ENCODE measurements around the gene GMDS. TPM values are rescaled to one million over a fixed set of nuclear protein-coding genes. Genes with fewer than 3 reads are reported as not detected.

The GMDS gene
- total RNA-seq, 2 donors from 2014 or later = 25.4 to 29.5 TPM

DNA sequence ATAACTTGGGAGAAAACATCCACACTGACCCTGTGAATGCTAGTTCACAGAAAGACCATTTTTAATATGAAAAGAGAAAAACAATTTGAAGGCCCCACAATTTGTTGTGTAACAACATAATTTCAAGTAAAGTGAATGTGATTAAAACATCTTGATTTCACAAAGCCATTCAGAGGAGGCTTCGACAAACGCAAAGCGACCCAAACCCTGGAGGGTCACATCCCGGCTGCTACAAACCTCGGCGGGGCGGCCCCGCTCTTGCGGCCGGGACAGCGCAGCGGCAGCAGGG lies 621.7 kb downstream of the GMDS start:
- 10 to 12% methylated on average over 2 to 12 of the region's 12 CpGs for WGBS, 2 experiments (ENCODE audit: insufficient coverage in 1 of 2, insufficient read length in 1 of 2)
- Histone ChIP-seq H3K27ac (ENCODE audit: low read depth, low read length) (no peak overlapping the region), H3K9me3 (ENCODE audit: control insufficient read depth, low read length) (no peaks in the 10 kb centered on the region), H3K4me3 (ENCODE audit: low read length) (peak overlapping the region; percentile 78), H3K9ac (ENCODE audit: extremely low read depth, low read length, poor library complexity, severe bottlenecking) (no peak overlapping the region), H3K4me1 (ENCODE audit: control insufficient read depth, insufficient read depth, low read length) (peaks cover 18% of the 10 kb centered on the region), H3K27me3 (ENCODE audit: control insufficient read depth, insufficient read depth, low read length, poor library complexity, severe bottlenecking) (peaks cover 91% of the 10 kb centered on the region), H3K36me3 (ENCODE audit: control insufficient read depth, insufficient read depth, low read length) (no peaks in the 10 kb centered on the region)
- H3K27me3 Mint-ChIP-seq (ENCODE audit: insufficient read depth) = peaks cover 96% of the 10 kb centered on the region
- H3K36me3 Mint-ChIP-seq (ENCODE audit: low read depth) = peaks cover 12% of the 10 kb centered on the region
- no peak overlapping the region for H3K27ac Mint-ChIP-seq
- no peak for DNase-seq
- H3K4me3 Mint-ChIP-seq = peak overlapping the region; percentile 49
- peaks cover 15% of the 10 kb centered on the region for H3K4me1 Mint-ChIP-seq
- TF ChIP-seq, protein P1, sequence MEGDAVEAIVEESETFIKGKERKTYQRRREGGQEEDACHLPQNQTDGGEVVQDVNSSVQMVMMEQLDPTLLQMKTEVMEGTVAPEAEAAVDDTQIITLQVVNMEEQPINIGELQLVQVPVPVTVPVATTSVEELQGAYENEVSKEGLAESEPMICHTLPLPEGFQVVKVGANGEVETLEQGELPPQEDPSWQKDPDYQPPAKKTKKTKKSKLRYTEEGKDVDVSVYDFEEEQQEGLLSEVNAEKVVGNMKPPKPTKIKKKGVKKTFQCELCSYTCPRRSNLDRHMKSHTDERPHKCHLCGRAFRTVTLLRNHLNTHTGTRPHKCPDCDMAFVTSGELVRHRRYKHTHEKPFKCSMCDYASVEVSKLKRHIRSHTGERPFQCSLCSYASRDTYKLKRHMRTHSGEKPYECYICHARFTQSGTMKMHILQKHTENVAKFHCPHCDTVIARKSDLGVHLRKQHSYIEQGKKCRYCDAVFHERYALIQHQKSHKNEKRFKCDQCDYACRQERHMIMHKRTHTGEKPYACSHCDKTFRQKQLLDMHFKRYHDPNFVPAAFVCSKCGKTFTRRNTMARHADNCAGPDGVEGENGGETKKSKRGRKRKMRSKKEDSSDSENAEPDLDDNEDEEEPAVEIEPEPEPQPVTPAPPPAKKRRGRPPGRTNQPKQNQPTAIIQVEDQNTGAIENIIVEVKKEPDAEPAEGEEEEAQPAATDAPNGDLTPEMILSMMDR (conservative IDR thresholded peaks at IDR 0.05) = no peak
- no peaks in the 10 kb centered on the region for H3K9me3 Mint-ChIP-seq

DNA sequence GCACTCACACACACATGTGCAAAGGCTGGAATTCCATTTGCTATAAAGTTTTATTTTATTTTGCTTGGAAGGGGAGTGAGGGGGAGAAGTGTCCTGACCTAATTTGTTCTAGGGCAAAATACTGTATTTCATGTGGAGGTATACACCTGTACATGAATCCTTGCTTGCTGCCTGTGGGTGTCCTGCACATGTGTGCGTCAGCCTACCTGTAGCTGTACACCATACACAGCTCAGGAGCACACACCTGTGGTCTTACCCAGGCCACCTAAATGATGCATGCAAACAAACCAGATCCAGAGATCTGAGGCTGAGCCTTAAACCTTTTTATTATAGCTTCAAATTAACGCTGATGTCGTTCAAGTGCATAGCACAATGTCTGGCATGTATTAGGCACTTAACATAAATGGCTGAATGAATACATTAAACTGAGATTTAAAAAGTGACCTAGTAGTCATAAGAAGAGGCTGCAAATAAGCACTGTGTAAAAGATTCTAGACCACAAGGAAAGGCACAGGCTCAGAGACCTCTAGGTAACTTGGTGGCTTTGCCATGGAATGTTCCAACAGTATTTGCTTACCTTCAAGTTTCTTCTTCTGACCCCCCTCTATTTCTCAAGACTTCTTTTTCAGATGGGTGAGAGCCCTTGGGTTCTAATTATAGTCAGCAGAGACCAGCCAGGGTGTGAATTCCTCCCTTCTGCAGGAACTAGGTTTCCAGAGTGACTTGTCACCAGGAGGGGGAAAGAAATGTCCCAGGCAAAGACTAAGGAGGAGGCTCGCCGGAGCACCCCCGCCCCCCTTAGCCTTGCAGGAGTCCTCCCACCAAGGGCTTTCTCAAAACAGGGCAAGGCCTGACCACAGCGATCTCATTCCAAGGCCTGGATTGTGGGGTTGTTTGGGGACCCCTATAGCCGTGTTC lies 622.3 kb downstream of the GMDS start:
- Mint-ChIP-seq H3K27ac (no peak overlapping the region), H3K9me3 (no peaks in the 10 kb centered on the region), H3K27me3 (ENCODE audit: insufficient read depth) (peaks cover 97% of the 10 kb centered on the region), H3K36me3 (ENCODE audit: low read depth) (peaks cover 12% of the 10 kb centered on the region), H3K4me3 (peak overlapping the region; percentile 49), H3K4me1 (peaks cover 15% of the 10 kb centered on the region)
- Histone ChIP-seq H3K9ac (ENCODE audit: extremely low read depth, low read length, poor library complexity, severe bottlenecking) (no peak overlapping the region), H3K4me3 (ENCODE audit: low read length) (no peak overlapping the region), H3K27ac (ENCODE audit: low read depth, low read length) (no peak overlapping the region), H3K36me3 (ENCODE audit: control insufficient read depth, insufficient read depth, low read length) (no peaks in the 10 kb centered on the region), H3K9me3 (ENCODE audit: control insufficient read depth, low read length) (no peaks in the 10 kb centered on the region), H3K27me3 (ENCODE audit: control insufficient read depth, insufficient read depth, low read length, poor library complexity, severe bottlenecking) (peaks cover 95% of the 10 kb centered on the region), H3K4me1 (ENCODE audit: control insufficient read depth, insufficient read depth, low read length) (peaks cover 18% of the 10 kb centered on the region)
- TF ChIP-seq, protein P1 (conservative IDR thresholded peaks at IDR 0.05) = no peak
- DNase-seq = peak; percentile 78
- WGBS, 2 experiments (ENCODE audit: insufficient coverage in 1 of 2, insufficient read length in 1 of 2) = 44 to 85% methylated on average over 3 to 8 of the region's 8 CpGs

GRCh38 chr6:1622220-1622850 lies 623.1 kb downstream of the GMDS start:
- H3K36me3 ChIP-seq (ENCODE audit: control insufficient read depth, insufficient read depth, low read length) = no peaks in the 10 kb centered on the region
- H3K27ac ChIP-seq (ENCODE audit: low read depth, low read length) = no peak overlapping the region
- no peak overlapping the region for H3K9ac ChIP-seq (ENCODE audit: extremely low read depth, low read length, poor library complexity, severe bottlenecking)
- no peak overlapping the region for H3K27ac Mint-ChIP-seq
- WGBS, 2 experiments (ENCODE audit: insufficient coverage in 1 of 2, insufficient read length in 1 of 2) = 79 to 83% methylated on average over 10 to 15 of the region's 15 CpGs
- no peak for DNase-seq
- no peak overlapping the region for H3K4me3 ChIP-seq (ENCODE audit: low read length)
- no peaks in the 10 kb centered on the region for H3K9me3 ChIP-seq (ENCODE audit: control insufficient read depth, low read length)
- H3K36me3 Mint-ChIP-seq (ENCODE audit: low read depth) = peaks cover 12% of the 10 kb centered on the region
- H3K4me1 Mint-ChIP-seq = peaks cover 16% of the 10 kb centered on the region
- H3K27me3 Mint-ChIP-seq (ENCODE audit: insufficient read depth) = peaks cover 99% of the 10 kb centered on the region
- H3K9me3 Mint-ChIP-seq = no peaks in the 10 kb centered on the region
- peaks cover 11% of the 10 kb centered on the region for H3K4me1 ChIP-seq (ENCODE audit: control insufficient read depth, insufficient read depth, low read length)
- peaks cover 100% of the 10 kb centered on the region for H3K27me3 ChIP-seq (ENCODE audit: control insufficient read depth, insufficient read depth, low read length, poor library complexity, severe bottlenecking)
- no peak overlapping the region for H3K4me3 Mint-ChIP-seq
- TF ChIP-seq, protein P1 (conservative IDR thresholded peaks at IDR 0.05) = no peak

Measured in endodermal cell (in vitro differentiated cells).